ENCODE measurements around the gene CACNG6. TPM values are rescaled to one million over a fixed set of nuclear protein-coding genes. Genes with fewer than 3 reads are reported as not detected.

Gene CACNG6
- total and polyA plus RNA-seq, 8 donors = 0.17 to 2.5 (median 0.45) TPM; not detected in 1

DNA sequence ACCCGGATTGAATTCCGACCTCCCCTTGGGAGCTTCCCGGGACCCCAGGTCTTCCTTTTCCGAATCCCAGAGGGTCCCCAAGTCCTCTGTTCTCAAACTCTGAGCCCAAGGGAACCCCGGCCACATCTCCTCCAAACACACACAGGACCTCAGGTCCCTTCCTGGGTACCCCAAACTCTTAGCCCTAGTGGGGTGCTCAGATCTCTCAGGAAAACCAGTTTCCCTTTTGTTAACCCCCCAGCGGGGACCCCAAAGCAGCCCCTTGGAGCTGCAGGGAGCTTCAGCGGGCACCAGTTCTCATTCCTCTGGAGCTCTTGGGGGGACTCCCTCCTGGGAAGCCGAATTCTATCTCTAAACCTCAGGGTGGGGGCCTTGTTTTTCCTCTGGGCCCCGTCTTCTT is 774 bp downstream of the CACNG6 start:
- TF ChIP-seq, protein P1, sequence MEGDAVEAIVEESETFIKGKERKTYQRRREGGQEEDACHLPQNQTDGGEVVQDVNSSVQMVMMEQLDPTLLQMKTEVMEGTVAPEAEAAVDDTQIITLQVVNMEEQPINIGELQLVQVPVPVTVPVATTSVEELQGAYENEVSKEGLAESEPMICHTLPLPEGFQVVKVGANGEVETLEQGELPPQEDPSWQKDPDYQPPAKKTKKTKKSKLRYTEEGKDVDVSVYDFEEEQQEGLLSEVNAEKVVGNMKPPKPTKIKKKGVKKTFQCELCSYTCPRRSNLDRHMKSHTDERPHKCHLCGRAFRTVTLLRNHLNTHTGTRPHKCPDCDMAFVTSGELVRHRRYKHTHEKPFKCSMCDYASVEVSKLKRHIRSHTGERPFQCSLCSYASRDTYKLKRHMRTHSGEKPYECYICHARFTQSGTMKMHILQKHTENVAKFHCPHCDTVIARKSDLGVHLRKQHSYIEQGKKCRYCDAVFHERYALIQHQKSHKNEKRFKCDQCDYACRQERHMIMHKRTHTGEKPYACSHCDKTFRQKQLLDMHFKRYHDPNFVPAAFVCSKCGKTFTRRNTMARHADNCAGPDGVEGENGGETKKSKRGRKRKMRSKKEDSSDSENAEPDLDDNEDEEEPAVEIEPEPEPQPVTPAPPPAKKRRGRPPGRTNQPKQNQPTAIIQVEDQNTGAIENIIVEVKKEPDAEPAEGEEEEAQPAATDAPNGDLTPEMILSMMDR (IDR thresholded peaks at IDR 0.05) = no peak
- no peaks in the 10 kb centered on the region for H3K36me3 ChIP-seq
- peaks cover 19 to 84% of the 10 kb centered on the region in 2 donors for H3K27me3 ChIP-seq
- no peak overlapping the region for H3K27ac ChIP-seq
- DNase-seq (no peak), ATAC-seq (no peak)
- no peaks in the 10 kb centered on the region for H3K9me3 ChIP-seq
- no peak overlapping the region for H3K4me3 ChIP-seq
- intact Hi-C loops (cut with DNase I) = no loop called here
- peaks cover 0 to 9% of the 10 kb centered on the region in 2 donors for H3K4me1 ChIP-seq

DNA sequence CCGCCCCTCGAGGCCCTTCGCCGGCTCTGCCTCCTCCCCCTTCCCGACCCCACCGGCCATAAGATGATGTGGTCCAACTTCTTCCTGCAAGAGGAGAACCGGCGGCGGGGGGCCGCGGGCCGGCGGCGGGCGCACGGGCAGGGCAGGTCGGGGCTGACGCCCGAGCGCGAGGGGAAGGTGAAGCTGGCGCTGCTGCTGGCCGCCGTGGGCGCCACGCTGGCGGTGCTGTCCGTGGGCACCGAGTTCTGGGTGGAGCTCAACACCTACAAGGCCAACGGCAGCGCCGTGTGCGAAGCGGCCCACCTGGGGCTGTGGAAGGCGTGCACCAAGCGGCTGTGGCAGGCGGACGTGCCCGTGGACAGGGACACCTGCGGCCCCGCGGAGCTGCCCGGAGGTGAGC is 1.4 kb downstream of the CACNG6 start:
- H3K4me3 ChIP-seq = no peak overlapping the region

DNA sequence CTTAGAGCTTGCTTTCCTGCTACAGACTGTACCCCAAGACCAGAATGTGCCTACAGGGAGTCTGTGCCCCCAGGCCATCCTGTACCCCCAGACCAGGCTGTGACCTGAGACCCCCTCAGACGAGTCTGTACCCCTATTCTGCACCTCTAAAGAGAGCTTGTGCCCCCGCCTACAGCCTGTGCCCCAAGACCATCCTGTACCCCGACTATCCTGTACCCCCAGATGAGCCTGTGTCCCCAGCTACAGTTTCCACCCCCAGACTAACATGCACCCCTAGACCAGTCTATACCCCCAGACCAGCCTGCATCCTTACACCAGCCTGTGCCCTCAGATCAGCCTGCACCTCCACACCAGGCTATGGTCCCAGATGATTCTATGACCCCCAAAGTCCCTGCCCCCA is 2.0 kb downstream of the CACNG6 start:
- no peak overlapping the region for H3K27ac ChIP-seq
- H3K4me3 ChIP-seq = no peak overlapping the region
- H3K36me3 ChIP-seq = no peaks in the 10 kb centered on the region
- H3K9me3 ChIP-seq = no peaks in the 10 kb centered on the region
- DNase-seq (no peak), ATAC-seq (no peak)
- H3K4me1 ChIP-seq = peaks cover 0 to 9% of the 10 kb centered on the region in 2 donors
- intact Hi-C loops (cut with DNase I) = no loop called here
- H3K27me3 ChIP-seq = peaks cover 19 to 93% of the 10 kb centered on the region in 2 donors
- TF ChIP-seq, protein P1 (IDR thresholded peaks at IDR 0.05) = no peak

More for the DNA sequence above, 1.4 kb downstream of the CACNG6 start:
- Histone ChIP-seq H3K27me3 (peaks cover 19 to 90% of the 10 kb centered on the region in 2 donors), H3K9me3 (no peaks in the 10 kb centered on the region), H3K4me1 (peaks cover 0 to 9% of the 10 kb centered on the region in 2 donors), H3K36me3 (no peaks in the 10 kb centered on the region), H3K27ac (no peak overlapping the region)
- ATAC-seq (no peak), DNase-seq (no peak)
- TF ChIP-seq, protein P1 (IDR thresholded peaks at IDR 0.05) = no peak
- intact Hi-C loops (cut with DNase I) = no loop called here

DNA sequence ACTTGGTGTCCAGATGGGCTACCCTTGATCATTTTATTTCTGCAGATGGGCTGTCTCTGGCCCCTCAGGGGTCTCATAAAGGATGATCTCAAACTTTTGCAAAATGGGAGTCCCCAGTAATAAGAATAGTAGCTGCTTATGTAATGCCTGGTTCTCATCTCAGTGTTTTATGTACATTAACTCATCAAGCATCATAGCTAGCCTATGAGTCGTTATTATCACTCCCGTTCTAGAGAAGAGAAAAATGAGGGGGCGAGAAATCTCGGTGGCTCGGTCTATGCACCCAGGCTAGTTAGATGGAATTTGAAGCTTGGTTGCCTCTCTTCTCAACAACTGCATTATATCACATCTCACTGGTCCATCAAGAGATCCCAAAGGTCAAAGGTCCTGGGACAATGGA is 3.4 kb downstream of the CACNG6 start:
- TF ChIP-seq, protein P1 (IDR thresholded peaks at IDR 0.05) = no peak
- Histone ChIP-seq H3K4me1 (peaks cover 0 to 9% of the 10 kb centered on the region in 2 donors), H3K27me3 (peaks cover 19 to 94% of the 10 kb centered on the region in 2 donors), H3K36me3 (no peaks in the 10 kb centered on the region), H3K4me3 (no peak overlapping the region), H3K9me3 (no peaks in the 10 kb centered on the region), H3K27ac (no peak overlapping the region)
- intact Hi-C loops (cut with DNase I) = no loop called here
- no peak for DNase-seq
- ATAC-seq = no peak

DNA sequence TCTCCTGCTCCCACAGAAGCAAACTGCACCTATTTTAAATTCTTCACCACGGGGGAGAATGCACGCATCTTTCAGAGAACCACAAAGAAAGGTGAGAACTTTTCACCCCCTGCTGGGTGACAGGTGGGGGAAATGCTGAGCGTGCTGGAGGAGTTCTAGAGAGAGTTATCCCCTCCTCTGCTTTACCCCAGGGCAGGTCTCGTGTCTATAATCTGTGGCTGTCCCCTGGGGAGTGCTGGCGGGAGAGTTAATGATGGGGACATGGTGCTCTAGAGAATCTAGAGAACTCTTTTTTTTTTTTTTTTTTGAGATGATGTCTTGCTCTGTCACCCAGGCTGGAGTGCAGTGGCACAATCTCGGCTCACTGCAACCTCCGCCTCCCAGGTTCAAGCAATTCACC is 6.8 kb downstream of the CACNG6 start:
- no peaks in the 10 kb centered on the region for H3K36me3 ChIP-seq
- peaks cover 1 to 99% of the 10 kb centered on the region in 2 donors for H3K27me3 ChIP-seq
- intact Hi-C loops (cut with DNase I) = no loop called here

More for the DNA sequence above, 6.8 kb downstream of the CACNG6 start:
- Histone ChIP-seq H3K4me3 (no peak overlapping the region), H3K4me1 (no peaks in the 10 kb centered on the region), H3K27ac (no peak overlapping the region), H3K9me3 (no peaks in the 10 kb centered on the region)
- ATAC-seq (no peak), DNase-seq (no peak)
- TF ChIP-seq, protein P1 (IDR thresholded peaks at IDR 0.05) = no peak
